NCI-H774 (cell line): ENCODE data around the gene KLC3.

Experiments
- DNase-seq: peaks from one replicate; lab custom pipeline; 2025; lab: John Stamatoyannopoulos, UW

The KLC3 gene

DNA sequence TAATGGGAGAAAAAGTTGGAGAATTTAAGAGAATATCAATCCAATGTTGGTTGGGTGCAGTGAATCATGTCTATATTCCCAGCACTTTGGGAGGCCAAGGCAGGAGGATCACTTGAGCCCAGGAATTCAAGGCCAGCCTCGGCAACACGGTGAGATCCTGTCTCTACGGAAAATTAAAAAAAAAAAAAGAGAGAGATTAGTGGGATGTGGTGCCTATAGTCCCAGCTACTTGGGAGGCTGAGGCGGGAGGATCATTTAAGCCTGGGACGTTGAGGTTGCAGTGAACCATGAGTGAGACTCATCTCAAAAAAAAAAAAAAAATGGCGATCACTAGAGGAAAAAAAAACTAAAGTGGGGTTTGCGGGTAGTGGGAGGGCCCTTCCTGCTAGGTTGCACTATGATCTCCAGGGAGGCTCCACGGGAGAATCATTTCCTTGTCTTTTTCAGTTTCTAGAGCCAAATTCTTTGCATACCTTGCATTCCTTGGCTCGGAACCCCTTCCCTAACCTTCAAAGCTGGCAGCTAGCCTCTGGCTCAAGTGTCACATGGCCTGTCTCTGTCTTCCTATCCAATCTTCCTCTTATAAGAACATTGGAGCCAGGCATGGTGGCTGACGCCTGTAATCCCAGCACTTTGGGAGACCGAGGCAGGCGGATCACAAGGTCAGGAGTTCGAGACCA is 35.6 kb downstream of the KLC3 start:
- DNase-seq = no peak

DNA sequence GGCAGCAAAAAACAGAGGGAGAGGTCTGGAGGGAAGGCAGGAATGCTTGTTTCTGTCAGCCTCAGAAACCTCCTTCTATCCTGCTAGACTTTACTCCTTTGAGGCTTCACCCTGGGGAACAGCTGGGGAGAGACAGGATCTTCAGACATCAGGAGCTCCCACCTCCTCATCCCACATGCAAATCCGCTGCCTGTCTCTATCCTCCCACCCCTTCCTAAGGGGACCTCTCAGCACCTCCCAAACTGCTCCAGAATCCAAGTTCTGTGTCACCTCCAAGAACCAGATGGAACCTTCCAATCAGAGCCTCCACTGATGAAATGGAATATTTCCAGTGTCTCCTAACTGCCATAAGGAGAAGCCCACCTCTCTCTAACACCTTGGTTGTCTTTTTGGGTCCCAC is 39.6 kb downstream of the KLC3 start:
- DNase-seq = no peak

DNA sequence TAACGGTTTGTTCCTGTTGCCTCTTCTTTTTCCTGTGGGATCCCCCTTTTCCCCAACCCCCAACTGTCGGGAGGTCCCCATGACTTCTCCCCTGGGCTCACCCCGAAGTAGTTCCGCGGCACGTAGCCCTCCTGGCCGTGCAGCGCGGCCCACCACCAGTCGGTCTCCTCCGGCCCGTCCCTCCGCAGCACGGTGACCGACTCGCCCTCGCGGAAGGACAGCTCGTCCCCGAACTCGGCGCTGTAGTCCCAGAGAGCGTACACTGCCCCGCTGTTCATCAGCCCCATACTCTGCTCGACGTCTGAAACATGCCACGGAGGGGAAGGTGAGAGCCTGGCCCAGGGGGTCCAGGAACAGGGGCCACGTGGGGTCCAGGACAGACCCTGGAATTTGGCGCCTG is 41.9 kb downstream of the KLC3 start:
- DNase-seq = no peak

DNA sequence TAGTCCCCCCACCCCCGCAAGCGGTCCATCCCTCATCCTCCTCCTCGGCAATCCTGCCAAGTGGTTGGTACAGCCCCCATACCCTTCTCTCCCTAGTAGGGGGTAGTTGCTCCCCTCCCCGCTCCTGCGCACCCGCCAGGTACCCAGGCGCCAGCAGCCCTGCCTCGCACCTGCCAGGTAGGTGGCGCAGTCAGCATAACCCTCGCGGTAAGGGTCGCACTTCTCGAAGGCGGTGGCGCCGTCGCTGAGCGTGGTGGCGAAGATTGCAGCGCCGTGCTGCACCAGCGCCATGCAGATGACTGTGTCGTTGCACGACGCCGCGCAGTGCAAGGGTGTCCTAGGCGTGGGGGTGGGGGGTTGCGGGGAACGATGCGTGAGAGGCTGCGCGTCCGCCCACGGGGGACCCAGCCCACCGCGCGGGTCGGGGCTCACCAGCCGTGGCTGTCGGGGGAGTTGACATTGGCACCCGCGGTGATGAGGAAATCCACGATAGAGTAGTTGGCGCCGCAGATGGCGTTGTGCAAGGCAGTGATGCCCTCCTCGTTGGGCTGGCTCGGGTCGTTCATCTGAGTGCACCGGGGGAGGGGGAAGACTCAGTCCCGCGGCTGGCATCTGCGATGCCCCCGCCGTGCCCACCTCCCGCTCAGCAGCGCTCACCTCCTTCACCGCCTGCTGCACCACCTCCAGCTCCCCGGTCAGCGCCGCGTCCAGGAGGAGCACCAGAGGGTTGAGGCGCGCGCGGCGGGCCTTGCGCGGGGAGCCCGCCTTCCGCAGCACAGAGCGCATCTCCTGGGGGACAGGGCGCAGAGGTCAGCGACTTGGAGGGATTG is 45.1 kb downstream of the KLC3 start:
- DNase-seq = no peak

DNA sequence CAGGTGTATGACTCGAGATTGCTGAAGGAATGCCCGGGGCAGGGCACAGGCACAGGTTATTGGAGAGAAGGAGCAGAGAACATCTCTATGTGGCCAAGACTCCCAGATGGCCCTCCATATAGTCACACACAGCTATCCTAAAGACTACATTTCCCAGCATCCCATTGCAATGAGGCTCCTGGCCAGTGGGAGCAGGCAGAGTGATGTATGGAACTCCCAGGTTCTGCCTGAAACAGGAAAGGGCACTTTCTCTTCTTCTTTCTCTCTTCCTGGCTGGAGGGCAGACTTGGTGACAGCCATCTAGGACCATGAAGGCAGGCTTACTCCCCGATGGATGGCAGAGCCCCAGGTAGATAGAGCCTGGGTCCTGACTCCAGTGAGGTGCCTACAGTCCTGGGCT is 50.8 kb downstream of the KLC3 start:
- DNase-seq = no peak

DNA sequence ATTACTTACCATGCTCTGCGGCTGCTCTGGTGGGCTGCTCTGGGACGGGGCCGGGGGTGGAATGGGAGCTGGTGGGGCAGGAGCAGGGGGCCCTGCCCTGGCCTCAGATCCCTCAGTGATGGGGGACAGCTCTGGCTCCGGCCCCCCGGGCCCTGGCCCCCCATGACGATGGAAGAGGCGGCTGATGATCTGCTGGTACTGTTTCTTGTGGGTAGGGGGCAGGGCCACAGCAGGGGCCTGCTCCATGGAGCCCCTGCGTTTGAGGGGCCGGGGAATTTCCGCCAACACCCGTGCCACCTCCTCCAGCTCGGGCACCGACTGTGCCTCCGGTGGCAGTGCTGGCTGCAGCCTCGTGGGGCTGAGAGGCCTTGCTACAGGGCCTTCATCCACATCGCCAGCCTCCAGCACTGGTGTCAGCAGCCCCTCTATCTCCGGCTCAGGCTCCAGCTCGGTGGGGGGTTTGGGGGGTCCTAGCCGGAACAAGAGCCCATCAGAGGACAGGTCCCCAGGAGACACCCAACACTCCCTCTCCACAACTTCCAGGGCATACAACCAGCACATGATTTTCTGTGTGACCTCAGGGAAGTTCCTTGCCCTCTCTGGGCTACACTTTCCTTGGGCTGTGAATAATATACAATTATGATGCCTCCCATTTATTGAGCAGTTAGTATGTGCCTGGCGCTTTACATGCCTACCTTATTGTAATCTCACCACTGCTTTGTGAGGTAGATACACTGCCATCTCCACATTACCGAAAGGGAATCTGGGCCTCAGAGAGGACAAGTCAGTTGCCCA is 51.5 kb downstream of the KLC3 start:
- no peak for DNase-seq

DNA sequence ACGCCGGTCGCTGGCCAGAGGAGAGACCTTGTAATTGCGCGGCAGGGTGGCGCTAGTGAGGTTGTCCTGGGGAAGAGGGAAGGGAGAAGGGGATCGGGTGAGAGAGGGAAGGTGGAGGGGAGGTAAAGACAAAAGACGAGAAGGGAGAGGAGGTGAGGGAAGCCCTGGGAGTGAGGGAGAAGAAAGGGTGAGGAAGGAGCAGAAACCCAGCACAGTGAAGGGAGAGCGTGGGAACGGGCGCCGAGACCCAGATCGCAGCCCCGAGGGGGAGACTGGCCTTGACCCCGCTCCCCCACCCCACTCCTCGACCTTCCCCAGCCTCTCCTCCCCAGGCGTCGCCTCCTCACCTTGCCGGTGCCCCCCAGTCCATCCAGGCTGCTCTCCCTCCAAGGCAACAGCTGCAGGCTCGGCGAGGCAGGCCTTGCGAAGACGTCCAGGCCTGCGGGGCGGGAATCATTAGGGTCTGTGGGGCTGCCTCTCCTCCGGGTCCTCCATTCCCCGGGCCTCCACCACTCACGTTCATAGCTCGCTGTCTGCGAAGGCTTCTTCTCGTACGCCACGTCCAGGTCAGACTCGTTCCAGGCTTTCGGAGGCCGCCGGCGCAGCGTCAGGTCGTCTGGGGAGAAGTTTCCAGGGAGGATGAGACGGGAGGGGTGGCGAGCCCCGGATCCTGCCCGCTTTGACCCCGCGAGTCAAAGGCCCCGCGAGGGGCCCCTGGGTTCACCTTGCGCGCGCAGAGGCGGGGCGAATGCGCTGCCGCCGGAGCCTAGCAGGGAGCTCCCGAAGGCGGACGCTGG is 55.5 kb downstream of the KLC3 start:
- DNase-seq = no peak

DNA sequence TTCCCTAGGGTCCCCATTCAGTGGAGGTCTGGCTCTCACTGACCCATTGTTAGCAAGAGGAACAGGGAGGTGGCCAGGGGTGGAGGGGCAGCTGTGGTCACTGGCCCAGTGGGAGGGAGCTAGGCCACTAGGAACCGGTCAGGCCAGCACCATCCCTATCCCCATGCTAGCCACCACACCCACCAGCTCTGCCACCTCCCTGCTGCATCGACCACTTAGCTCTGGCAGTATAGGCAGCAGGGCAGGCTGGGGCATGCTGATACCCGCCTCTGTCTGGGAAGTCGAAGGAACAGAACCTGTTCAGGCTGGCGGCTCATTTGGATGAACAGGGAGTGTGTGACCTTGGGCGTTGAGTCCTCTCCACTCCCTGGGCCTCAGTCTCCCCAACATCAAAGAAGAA is 59.6 kb downstream of the KLC3 start:
- DNase-seq = no peak
